BLaER1 treated with 17β-estradiol and CSF1 and Interleukin-3, amounts not matched to agents 10 nM and 100 nM (cell line): ENCODE measurements around the gene RTP3.
A peak's percentile ranks its signal among the peaks of the same experiment; 100 is the strongest.
"Not testable (repeated sequence)": the region's sequence is repeated elsewhere in the genome, so short reads cannot be mapped to it uniquely, and the experiment has no call there.

Experiments used
- H3K27ac ChIP-seq, 11 experiments: shearing (Covaris generic); formaldehyde crosslinking; 2 replicates each; pipeline ENCODE4 v1.8.1; 2022
- H3K27me3 ChIP-seq, 11 experiments: shearing (Covaris generic); formaldehyde crosslinking; 2 replicates each; pipeline ENCODE4 v1.8.1; 2022
- H3K36me3 ChIP-seq, 11 experiments: shearing (Covaris generic); formaldehyde crosslinking; 2 replicates each; pipeline ENCODE4 v1.8.1; 2022
- H3K4me1 ChIP-seq, 10 experiments: shearing (Covaris generic); formaldehyde crosslinking; 2 replicates each; pipeline ENCODE4 v1.8.1; 2022
- H3K4me2 ChIP-seq, 11 experiments: shearing (Covaris generic); formaldehyde crosslinking; 2 replicates each; pipeline ENCODE4 v1.8.1; 2022
- H3K4me3 ChIP-seq, 10 experiments: shearing (Covaris generic); formaldehyde crosslinking; 2 replicates each; pipeline ENCODE4 v1.8.1; 2022
- H3K9ac ChIP-seq, 11 experiments: shearing (Covaris generic); formaldehyde crosslinking; 2 replicates each; pipeline ENCODE4 v1.8.1; 2022
- H3K9me3 ChIP-seq, 11 experiments: shearing (Covaris generic); formaldehyde crosslinking; replicated peaks in 1 of 11; 2 replicates each; pipeline ENCODE4 v1.8.1; 2022
- H4K20me1 ChIP-seq, 11 experiments: shearing (Covaris generic); formaldehyde crosslinking; 2 replicates each; pipeline ENCODE4 v1.8.1; 2022
- Cebpa-rat ChIP-seq, 11 experiments: shearing (Covaris generic); IDR thresholded peaks; 2 replicates each; pipeline ENCODE4 v1.8.1; 2022

RTP3 gene

GRCh38 chr3:46546896-46547440 is 49.2 kb downstream of the RTP3 start:
- Histone ChIP-seq H4K20me1 (no peaks in the 10 kb centered on the region), H3K4me3 (no peak overlapping the region), H3K27ac (peak overlapping the region in 5 of 11 experiments; percentile 36 to 100 (median 68); a peak in 9 of 22 replicates), H3K9me3 (peaks cover 0 to 22% (median 16%) of the 10 kb centered on the region in 11 experiments; a peak in 17 of 22 replicates), H3K4me2 (peak overlapping the region in 5 of 11 experiments; percentile 26 to 71 (median 68); a peak in 12 of 22 replicates), H3K27me3 (no peaks in the 10 kb centered on the region), H3K9ac (peak overlapping the region in 2 of 11 experiments; percentile 39 to 60; a peak in 1 of 22 replicates), H3K36me3 (peaks cover 0 to 13% (median 6%) of the 10 kb centered on the region in 11 experiments; a peak in 5 of 22 replicates), H3K4me1 (peaks cover 9 to 86% (median 69%) of the 10 kb centered on the region in 10 experiments)
- TF ChIP-seq Cebpa-rat (IDR thresholded peaks at IDR 0.05), result no peak

- Histone ChIP-seq H3K4me1 (peaks cover 0 to 79% (median 60%) of the 10 kb centered on the region in 10 experiments; a peak in 16 of 20 replicates), H3K9ac (peak overlapping the region in 1 of 11 experiments; percentile 74; a peak in 1 of 22 replicates), H3K4me2 (peak overlapping the region in 4 of 11 experiments; percentile 73 to 83 (median 78); a peak in 4 of 22 replicates), H3K9me3 (peaks cover 0 to 23% (median 16%) of the 10 kb centered on the region in 11 experiments; a peak in 17 of 22 replicates), H3K27ac (peak overlapping the region in 5 of 11 experiments; percentile 38 to 100 (median 74); a peak in 9 of 22 replicates), H3K36me3 (peaks cover 0 to 13% (median 6%) of the 10 kb centered on the region in 11 experiments; a peak in 5 of 22 replicates)
- not testable (repeated sequence) for H4K20me1 ChIP-seq, H3K4me3 ChIP-seq, H3K27me3 ChIP-seq
These were observed 50.8 kb downstream of the RTP3 start for GRCh38 chr3:46548611-46549010.

GRCh38 chr3:46549408-46549904 is 51.7 kb downstream of the RTP3 start:
- H3K27me3 ChIP-seq, result no peaks in the 10 kb centered on the region
- peaks cover 0 to 76% (median 56%) of the 10 kb centered on the region in 10 experiments; a peak in 16 of 20 replicates for H3K4me1 ChIP-seq
- no peak overlapping the region for H3K4me3 ChIP-seq
- peaks cover 0 to 30% (median 20%) of the 10 kb centered on the region in 11 experiments; a peak in 17 of 22 replicates for H3K9me3 ChIP-seq
- no peaks in the 10 kb centered on the region for H4K20me1 ChIP-seq
- H3K27ac ChIP-seq, result peak overlapping the region in 6 of 11 experiments; percentile 37 to 100 (median 74); a peak in 11 of 22 replicates
- TF ChIP-seq Cebpa-rat (IDR thresholded peaks at IDR 0.05), result peak in 3 of 11 experiments; percentile 7 to 41 (median 22); a peak in 1 of 22 replicates
- H3K9ac ChIP-seq, result peak overlapping the region in 4 of 11 experiments; percentile 9 to 74 (median 38); a peak in 7 of 22 replicates
- H3K36me3 ChIP-seq, result peaks cover 0 to 13% (median 6%) of the 10 kb centered on the region in 11 experiments; a peak in 5 of 22 replicates
- peak overlapping the region in 9 of 11 experiments; percentile 32 to 83 (median 73); a peak in 17 of 22 replicates for H3K4me2 ChIP-seq

- Histone ChIP-seq H3K9me3 (peaks cover 0 to 36% (median 20%) of the 10 kb centered on the region in 11 experiments; a peak in 17 of 22 replicates), H3K36me3 (peaks cover 0 to 13% (median 6%) of the 10 kb centered on the region in 11 experiments; a peak in 5 of 22 replicates), H3K27ac (peak overlapping the region in 6 of 11 experiments; percentile 37 to 100 (median 74); a peak in 11 of 22 replicates), H3K9ac (peak overlapping the region in 4 of 11 experiments; percentile 9 to 74 (median 20); a peak in 6 of 22 replicates), H3K4me1 (peaks cover 0 to 71% (median 50%) of the 10 kb centered on the region in 10 experiments; a peak in 16 of 20 replicates), H3K4me2 (peak overlapping the region in 9 of 11 experiments; percentile 32 to 83 (median 73); a peak in 17 of 22 replicates), H4K20me1 (no peaks in the 10 kb centered on the region), H3K27me3 (no peaks in the 10 kb centered on the region), H3K4me3 (no peak overlapping the region)
- TF ChIP-seq Cebpa-rat (IDR thresholded peaks at IDR 0.05), result no peak
These were observed 52.2 kb downstream of the RTP3 start for GRCh38 chr3:46549989-46550388.
